OCI-LY3 (cell line): ENCODE measurements around the gene HEXD.

Experiments used
- H2AFZ ChIP-seq: fragments of 200-600, 300-600 bp; shearing (Covaris generic); 2 replicates; pipeline ENCODE4 v1.6.0; 2014; ENCODE audit warnings: antibody characterized with exemption, low read depth, low read length
- H3K27ac ChIP-seq: fragments of 200-600, 300-600 bp; sonication (generic); 2 replicates; pipeline ENCODE4 v1.5.1; 2014; ENCODE audit warnings: mild to moderate bottlenecking, low read length, moderate library complexity, mixed read lengths
- H3K27me3 ChIP-seq: fragments of 200-600, 300-600 bp; sonication (generic); 2 replicates; pipeline ENCODE4 v1.6.1; 2014; ENCODE audit warnings: low read depth, low read length, mixed read lengths
- H3K36me3 ChIP-seq: fragments of 200-600, 300-600 bp; sonication (generic); replicated peaks from 2 replicates; pipeline ENCODE3; 2014; ENCODE audit warnings: low read depth, low read length, mixed read lengths
- H3K4me1 ChIP-seq: fragments of 300-600, 200-600 bp; sonication (generic); 2 replicates; pipeline ENCODE4 v1.6.1; 2014; ENCODE audit warnings: low read length, mixed read lengths
- H3K4me2 ChIP-seq: fragments of 200-600, 300-600 bp; sonication (generic); 2 replicates; pipeline ENCODE4 v1.6.1; 2014; ENCODE audit warnings: low read length, mixed read lengths
- H3K4me3 ChIP-seq: fragments of 300-600, 200-600 bp; sonication (generic); 2 replicates; pipeline ENCODE4 v1.5.1; 2014; ENCODE audit warnings: antibody characterized with exemption, mild to moderate bottlenecking, low read length, moderate library complexity
- H3K79me2 ChIP-seq: fragments of 300-600, 200-600 bp; shearing (Covaris generic); 2 replicates; pipeline ENCODE4 v1.6.1; 2014; ENCODE audit warnings: mild to moderate bottlenecking, low read length, mixed read lengths
- H3K9ac ChIP-seq: fragments of 300-600, 200-600 bp; shearing (Covaris generic); 2 replicates; pipeline ENCODE4 v1.6.0; 2014; ENCODE audit warnings: mild to moderate bottlenecking, low read length, moderate library complexity
- H3K9me3 ChIP-seq: fragments of 200-600, 300-600 bp; shearing (Covaris generic); 2 replicates; pipeline ENCODE4 v1.6.1; 2014; ENCODE audit warnings: low read length, mixed read lengths; ENCODE audit not compliant: insufficient read depth
- H4K20me1 ChIP-seq: fragments of 200-600, 300-600 bp; sonication (generic); 2 replicates; pipeline ENCODE4 v1.6.1; 2016; ENCODE audit warnings: low read length, mixed read lengths; ENCODE audit not compliant: insufficient read depth
- CTCF ChIP-seq: fragments of 200-600, 300-600 bp; sonication (generic); IDR thresholded peaks from 2 replicates; pipeline ENCODE4 v1.5.1; 2014; ENCODE audit warnings: antibody characterized with exemption, low read length, low read depth
- EZH2phosphoT487 ChIP-seq: fragments of 200-600 bp; shearing (Covaris generic); IDR thresholded peaks from 2 replicates; pipeline ENCODE4 v1.6.1; 2018; ENCODE audit warnings: antibody characterized with exemption, mixed run types, low read depth

HEXD gene

GRCh38 chr17:82416264-82416663 is 1.9 kb upstream of the HEXD start:
- no peaks in the 10 kb centered on the region for H3K79me2 ChIP-seq
- H3K27ac ChIP-seq = no peak overlapping the region
- no peak overlapping the region for H2AFZ ChIP-seq
- no peak overlapping the region for H3K4me2 ChIP-seq
- H3K36me3 ChIP-seq = peaks cover 9% of the 10 kb centered on the region
- peaks cover 14% of the 10 kb centered on the region for H4K20me1 ChIP-seq
- no peaks in the 10 kb centered on the region for H3K27me3 ChIP-seq
- peaks cover 14% of the 10 kb centered on the region for H3K4me1 ChIP-seq
- H3K4me3 ChIP-seq = no peak overlapping the region
- TF ChIP-seq CTCF (no peak), EZH2phosphoT487 (no peak)
- no peaks in the 10 kb centered on the region for H3K9me3 ChIP-seq
- H3K9ac ChIP-seq = no peak overlapping the region

DNA sequence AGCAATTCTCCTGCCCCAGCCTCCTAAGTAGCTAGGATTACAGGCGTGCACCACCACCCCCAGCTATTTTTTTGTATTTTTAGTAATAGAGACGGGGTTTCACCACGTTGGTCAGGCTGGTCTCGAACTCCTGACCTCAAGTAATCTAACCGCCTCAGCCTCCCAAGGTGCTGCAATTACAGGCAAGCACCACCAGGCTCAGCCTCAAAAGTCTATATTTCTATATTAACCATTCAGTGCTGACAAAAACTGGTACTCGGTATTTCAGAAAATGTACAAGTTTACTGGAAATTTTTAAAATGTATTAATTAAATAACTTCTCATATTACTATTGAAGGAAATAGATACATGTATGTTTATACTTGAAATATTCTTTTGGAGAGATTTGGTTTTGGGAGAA is 1.4 kb upstream of the HEXD start:
- Histone ChIP-seq H3K4me2 (no peak overlapping the region), H3K4me3 (no peak overlapping the region), H2AFZ (no peak overlapping the region), H4K20me1 (peaks cover 14% of the 10 kb centered on the region), H3K79me2 (no peaks in the 10 kb centered on the region), H3K9ac (no peak overlapping the region), H3K4me1 (peaks cover 14% of the 10 kb centered on the region), H3K27me3 (no peaks in the 10 kb centered on the region), H3K27ac (no peak overlapping the region), H3K9me3 (no peaks in the 10 kb centered on the region), H3K36me3 (peaks cover 9% of the 10 kb centered on the region)
- TF ChIP-seq CTCF (no peak), EZH2phosphoT487 (no peak)

- H4K20me1 ChIP-seq = peaks cover 14% of the 10 kb centered on the region
- H3K27ac ChIP-seq = no peak overlapping the region
- H3K36me3 ChIP-seq = peaks cover 12% of the 10 kb centered on the region
- H3K9ac ChIP-seq = peak overlapping the region; percentile 66; the same call in 1 of the 2 replicates
- H3K4me2 ChIP-seq = peak overlapping the region; percentile 98
- no peak overlapping the region for H2AFZ ChIP-seq
- TF ChIP-seq CTCF = no peak
- TF ChIP-seq EZH2phosphoT487 = no peak
- H3K79me2 ChIP-seq = no peaks in the 10 kb centered on the region
- peak overlapping the region; percentile 90 for H3K4me3 ChIP-seq
- H3K4me1 ChIP-seq = peaks cover 14% of the 10 kb centered on the region
- no peaks in the 10 kb centered on the region for H3K9me3 ChIP-seq
- no peaks in the 10 kb centered on the region for H3K27me3 ChIP-seq
Observed at GRCh38 chr17:82419540-82419939, 1.4 kb downstream of the HEXD start.

- Histone ChIP-seq H3K4me3 (no peak overlapping the region), H3K36me3 (peaks cover 12% of the 10 kb centered on the region), H2AFZ (no peak overlapping the region), H3K9ac (no peak overlapping the region), H3K9me3 (no peaks in the 10 kb centered on the region), H3K27ac (no peak overlapping the region), H4K20me1 (no peaks in the 10 kb centered on the region), H3K27me3 (no peaks in the 10 kb centered on the region), H3K79me2 (no peaks in the 10 kb centered on the region), H3K4me2 (no peak overlapping the region), H3K4me1 (peaks cover 5% of the 10 kb centered on the region)
- TF ChIP-seq EZH2phosphoT487 (no peak), CTCF (peak; percentile 84)
Observed at GRCh38 chr17:82424001-82424862, 6.1 kb downstream of the HEXD start.
